Measurements from ENCODE around the gene XYLT1. TPM values are rescaled to one million over a fixed set of nuclear protein-coding genes. Genes with fewer than 3 reads are reported as not detected.

The XYLT1 gene
- total and polyA plus RNA-seq, 9 of the 15 experiments (the other 6 are each of a cell fraction or from before 2014, with no cell fraction given) = 0.03 to 0.09 (median 0.08) TPM; not detected in 6

GRCh38 chr16:17287166-17287800 lies 183.5 kb downstream of the XYLT1 start:
- TF ChIP-seq ILF3 (IDR thresholded peaks at IDR 0.05; ENCODE audit: borderline replicate concordance) = no peak
- TF ChIP-seq, protein P1, sequence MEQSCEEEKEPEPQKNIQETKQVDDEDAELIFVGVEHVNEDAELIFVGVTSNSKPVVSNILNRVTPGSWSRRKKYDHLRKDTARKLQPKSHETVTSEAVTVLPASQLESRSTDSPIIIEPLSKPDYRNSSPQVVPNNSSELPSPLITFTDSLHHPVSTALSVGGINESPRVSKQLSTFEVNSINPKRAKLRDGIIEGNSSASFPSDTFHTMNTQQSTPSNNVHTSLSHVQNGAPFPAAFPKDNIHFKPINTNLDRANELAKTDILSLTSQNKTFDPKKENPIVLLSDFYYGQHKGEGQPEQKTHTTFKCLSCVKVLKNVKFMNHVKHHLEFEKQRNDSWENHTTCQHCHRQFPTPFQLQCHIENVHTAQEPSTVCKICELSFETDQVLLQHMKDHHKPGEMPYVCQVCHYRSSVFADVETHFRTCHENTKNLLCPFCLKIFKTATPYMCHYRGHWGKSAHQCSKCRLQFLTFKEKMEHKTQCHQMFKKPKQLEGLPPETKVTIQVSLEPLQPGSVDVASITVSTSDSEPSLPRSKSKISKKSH (CRISPR knock-in tag; IDR thresholded peaks at IDR 0.05) = no peak
- no peak for TF ChIP-seq ZC3H11A (IDR thresholded peaks at IDR 0.05; ENCODE audit: low read depth, low read length)
- no peak for TF ChIP-seq LARP7 (IDR thresholded peaks at IDR 0.05)
- TF ChIP-seq HNRNPLL (IDR thresholded peaks at IDR 0.05; ENCODE audit: low read depth, low read length, poor library complexity, severe bottlenecking) = peak; percentile 42
- no peak for TF ChIP-seq ATF1 (CRISPR knock-in tag; IDR thresholded peaks at IDR 0.05)
- no peak for TF ChIP-seq ATF1 (tag; IDR thresholded peaks at IDR 0.05)
- Histone ChIP-seq H3K9ac (ENCODE audit: insufficient read depth in 1 of 2, low read depth in 2 of 2, low read length in 2 of 2) (no peak overlapping the region), H3K9me1 (ENCODE audit: control insufficient read depth, insufficient read depth, low read length) (no peaks in the 10 kb centered on the region), H3K27me3 (ENCODE audit: control insufficient read depth in 2 of 2, insufficient read depth in 2 of 2, low read length in 2 of 2) (peaks cover 4 to 26% of the 10 kb centered on the region in 2 experiments; a peak in 2 of 5 replicates), H3K4me1 (replicated peaks in 1 of 2; ENCODE audit: control insufficient read depth in 2 of 2, insufficient read depth in 2 of 2, low read length in 2 of 2) (no peaks in the 10 kb centered on the region), H3K79me2 (ENCODE audit: control insufficient read depth, insufficient read depth, low read length) (no peaks in the 10 kb centered on the region), H2AFZ (ENCODE audit: low read depth, low read length) (no peak overlapping the region), H4K20me1 (replicated peaks; ENCODE audit: control insufficient read depth, insufficient read depth, low read length) (no peaks in the 10 kb centered on the region; the same call in 1 of the 2 replicates), H3K36me3 (ENCODE audit: control insufficient read depth, insufficient read depth, low read length) (no peaks in the 10 kb centered on the region), H3K27ac (ENCODE audit: extremely low read depth, low read depth, low read length) (no peak overlapping the region), H3K4me2 (ENCODE audit: insufficient read depth, low read length) (no peak overlapping the region), H3K9me3 (replicated peaks; ENCODE audit: control insufficient read depth, insufficient read depth, low read depth, low read length) (no peaks in the 10 kb centered on the region), H3K4me3 (no peak overlapping the region)
- ChIA-PET CTCF (ENCODE audit: low intra/inter-chr PET ratio) (no interaction called here), POLR2A (interaction anchor here (1.0 kb wide), 1 partner anchor 19 kb away, joined by 3 read pairs; no protein-coding TSS in a partner anchor)
- intact Hi-C loops (cut with micrococcal nuclease) = no loop called here
- DNase-seq (ENCODE audit: extremely low read depth in 1 of 4, low spot score in 3 of 4) (no peak), ATAC-seq (no peak), FAIRE-seq (no peak)
- no TSS peak for BruUV-seq (replicated peaks)
- in situ Hi-C loops (cut with MboI) = no loop called here
- WGBS (ENCODE audit: insufficient coverage, low coverage, missing lambda C conversion rate) = under 1% methylated on average over 10 of the region's 10 CpGs

All from K562 (cell line).